Activated gamma-delta T cell (primary cell): ENCODE results near the gene COX8C.
"Not testable (repeated sequence)": the region's sequence is repeated elsewhere in the genome, so short reads cannot be mapped to it uniquely, and the experiment has no call there.

Experiments used
- DNase-seq: peaks from one replicate; lab custom pipeline; 2025; lab: John Stamatoyannopoulos, UW

Gene COX8C

GRCh38 chr14:93320489-93320888 lies 26.5 kb upstream of the COX8C start:
- no peak for DNase-seq

DNA sequence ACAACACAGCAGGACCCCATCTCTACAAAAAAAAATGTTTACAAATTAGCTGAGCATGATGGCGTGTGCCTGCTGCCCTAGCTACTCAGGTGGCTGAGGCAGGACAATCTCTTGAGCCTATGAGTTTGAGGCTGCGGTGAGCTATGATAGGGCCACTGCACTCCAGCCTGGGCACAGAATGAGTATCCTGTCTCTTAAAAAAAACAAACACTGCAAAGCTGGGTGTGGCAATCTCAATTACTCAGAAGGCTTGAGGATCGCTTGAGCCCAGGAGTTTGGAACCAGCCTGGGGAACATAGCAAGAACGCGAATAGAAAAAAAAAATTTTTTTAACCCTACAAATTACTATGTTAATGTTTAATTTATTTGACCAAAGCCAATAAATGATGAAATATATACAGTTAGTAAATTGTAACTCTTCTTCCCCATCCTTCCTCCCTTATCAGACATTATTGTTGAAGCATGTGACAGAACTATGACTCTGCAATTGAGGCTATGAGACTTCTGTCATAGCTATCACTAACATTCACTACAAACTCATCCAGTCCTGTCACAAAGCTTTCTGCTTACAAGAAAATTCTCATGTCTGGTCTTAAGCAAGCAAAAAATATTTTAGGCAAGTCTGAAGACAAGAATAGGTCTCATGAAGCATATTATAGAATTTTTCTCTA lies 23.9 kb upstream of the COX8C start:
- DNase-seq = no peak

DNA sequence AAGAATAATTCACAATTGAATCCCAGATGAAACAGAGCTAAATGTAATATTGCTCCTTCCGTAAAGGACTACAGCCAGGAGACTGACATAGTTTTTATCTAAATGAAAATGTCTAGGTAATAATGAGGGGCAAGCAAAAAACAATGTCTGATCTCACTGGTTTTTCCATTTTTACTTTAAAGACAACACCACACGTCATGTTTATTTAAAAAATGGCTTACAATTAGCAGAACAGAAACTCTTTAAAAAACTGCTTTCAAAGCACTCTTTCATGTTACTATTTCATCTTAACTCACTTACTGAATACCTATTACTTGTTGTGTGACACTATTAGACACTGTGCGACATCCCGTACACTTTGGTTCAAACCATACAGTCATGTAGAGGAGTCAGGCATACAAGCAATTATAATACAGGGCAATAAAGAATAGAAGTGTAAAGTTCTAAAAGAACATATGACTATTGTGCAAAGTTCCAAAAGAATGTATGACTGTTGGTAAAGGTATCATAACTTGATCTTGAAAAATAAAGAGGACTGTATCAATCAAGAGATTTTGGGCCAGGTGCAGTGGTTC lies 23.3 kb upstream of the COX8C start:
- DNase-seq = no peak

- no peak for DNase-seq
Observed at GRCh38 chr14:93326196-93326595, 20.8 kb upstream of the COX8C start.

DNA sequence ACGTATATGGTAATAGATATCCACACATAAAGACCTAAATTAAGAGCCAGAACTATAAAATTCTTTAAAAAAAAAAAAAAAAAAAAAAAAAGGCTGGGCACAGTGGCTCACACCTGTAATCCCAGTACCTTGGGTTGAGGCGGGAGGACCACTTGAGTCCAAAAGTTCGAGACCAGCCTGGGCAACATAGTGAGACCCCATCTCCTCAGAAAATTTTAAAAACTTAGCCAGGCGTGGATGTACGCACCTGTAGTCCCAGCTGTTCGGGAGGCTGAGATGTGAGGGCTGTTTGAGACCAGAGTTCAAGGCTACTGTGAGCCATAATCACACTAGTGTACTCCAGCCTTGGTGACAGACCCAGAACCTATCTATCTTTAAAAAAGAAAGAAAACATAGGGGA lies 18.4 kb upstream of the COX8C start:
- DNase-seq = no peak

DNA sequence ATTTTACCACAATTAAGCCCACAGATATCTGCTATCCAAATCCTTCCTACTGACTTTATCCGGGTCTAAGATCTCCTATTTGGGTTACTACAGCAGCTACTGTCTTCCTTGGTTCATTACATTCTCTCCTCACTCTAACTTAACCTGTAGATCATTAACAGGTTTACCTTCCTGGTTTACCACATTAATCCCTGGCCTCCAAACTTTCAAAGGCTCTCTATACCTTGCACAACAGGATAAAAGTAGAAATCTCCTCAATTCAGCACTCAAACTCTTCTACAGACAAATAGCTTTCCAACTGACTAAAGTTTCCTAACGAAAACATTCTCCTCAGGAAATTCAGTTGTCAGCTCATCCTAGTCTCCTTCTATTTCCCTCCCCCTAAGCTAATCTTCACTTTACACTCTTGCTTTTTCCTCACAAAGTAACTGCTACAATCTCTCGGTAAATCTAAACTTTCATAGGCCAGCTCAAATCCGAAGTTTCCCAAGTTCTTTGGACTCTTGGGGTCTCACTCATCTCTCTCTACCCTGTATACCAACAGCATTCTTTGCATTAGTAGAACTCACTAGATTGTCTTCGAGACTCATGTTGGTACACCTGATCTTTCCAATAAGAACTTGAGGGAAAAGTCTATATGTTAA lies 16.9 kb upstream of the COX8C start:
- DNase-seq = no peak

DNA sequence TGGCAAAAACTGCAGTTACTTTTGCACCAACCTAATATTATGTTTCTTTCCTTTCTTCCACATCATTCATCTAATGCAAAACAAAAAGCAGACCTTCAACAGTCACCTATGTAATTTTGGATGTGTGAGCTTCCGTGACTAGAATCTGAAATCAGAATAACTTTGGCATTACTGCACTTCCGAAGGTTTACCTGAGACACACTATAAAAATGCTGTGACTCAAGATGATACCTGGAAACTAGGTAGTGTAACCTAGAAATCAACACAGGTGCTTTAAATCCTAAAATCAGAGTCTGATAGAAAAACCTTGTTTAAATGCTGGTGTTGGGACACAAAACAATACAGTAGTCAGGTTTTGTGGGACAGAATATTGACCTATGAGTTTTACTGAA lies 16.4 kb upstream of the COX8C start:
- DNase-seq = no peak

DNA sequence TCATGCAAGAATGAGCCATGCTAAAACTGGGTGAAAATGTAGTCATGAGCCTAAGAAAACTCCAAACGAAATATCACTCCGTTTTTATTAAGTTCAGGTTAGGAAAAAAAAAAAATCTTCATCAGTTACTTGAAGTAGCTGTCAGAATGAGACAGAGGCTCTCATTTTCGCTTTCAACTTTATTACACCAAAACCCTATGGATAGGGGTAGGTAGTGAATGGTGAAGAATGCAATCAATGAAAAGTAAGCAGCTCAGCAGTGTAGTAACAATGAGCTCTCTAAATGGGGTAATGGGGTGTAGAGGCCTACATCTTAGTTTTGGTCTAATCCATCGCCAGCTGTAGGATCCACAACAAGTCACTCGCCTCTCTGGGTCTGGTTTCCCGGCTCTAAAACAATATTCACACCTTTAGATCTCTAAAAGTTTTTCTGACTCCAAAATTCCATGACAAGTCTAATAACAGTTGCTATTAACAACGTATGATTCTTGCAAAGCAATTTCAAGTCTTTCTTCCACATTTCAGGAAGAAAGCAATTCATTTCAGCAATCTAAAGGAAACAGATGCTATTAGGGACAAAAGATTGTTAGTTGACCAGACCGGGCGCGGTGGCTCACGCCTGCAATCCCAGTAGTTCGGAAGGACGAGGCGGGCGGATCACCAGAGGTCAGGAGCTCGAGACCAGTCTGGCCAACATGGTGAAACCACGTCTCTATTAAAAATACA lies 15.8 kb upstream of the COX8C start:
- DNase-seq = no peak

DNA sequence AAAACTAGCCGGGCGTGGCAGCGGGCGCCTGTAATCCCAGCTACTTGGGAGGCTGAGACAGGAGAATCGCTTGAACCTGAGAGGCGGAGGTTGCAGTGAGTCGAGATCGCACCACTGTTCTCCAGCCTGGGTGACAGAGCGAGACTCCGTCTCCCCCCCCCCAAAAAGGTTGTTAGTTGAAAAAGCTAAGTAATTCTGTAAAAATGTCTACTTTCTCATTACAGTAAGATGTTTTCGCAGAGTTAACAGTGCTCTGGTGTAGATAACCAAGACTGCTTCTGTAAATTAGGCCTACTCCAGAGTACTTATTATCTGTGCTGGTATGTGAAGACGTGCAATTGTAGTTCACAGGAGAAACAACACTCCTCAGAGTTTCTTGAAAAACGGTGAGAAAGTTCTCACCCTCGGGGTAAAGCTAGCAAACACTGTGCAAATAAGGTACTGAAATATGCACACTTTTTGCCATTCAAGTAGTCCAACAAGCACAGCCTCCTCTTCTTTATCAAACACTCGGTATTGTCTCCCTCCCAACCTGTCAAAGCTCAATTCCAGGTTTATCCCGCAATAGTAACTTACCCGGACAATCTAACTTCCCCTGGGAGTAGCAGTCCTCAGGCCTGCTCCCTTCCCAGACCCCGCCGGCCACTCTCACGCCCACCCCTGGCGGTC lies 15.1 kb upstream of the COX8C start:
- DNase-seq = no peak

- DNase-seq = no peak
Observed at GRCh38 chr14:93332397-93332852, 14.6 kb upstream of the COX8C start.

GRCh38 chr14:93332853-93333630 lies 13.9 kb upstream of the COX8C start, which contains the start of gene BTBD7:
Gene BTBD7, minus strand, starts transcription at chr14:93333036. Its CDS starts 36,985 bp downstream, at chr14:93296051.
- peak; percentile 93 for DNase-seq

GRCh38 chr14:93333631-93334103 lies 13.3 kb upstream of the COX8C start:
- no peak for DNase-seq

DNA sequence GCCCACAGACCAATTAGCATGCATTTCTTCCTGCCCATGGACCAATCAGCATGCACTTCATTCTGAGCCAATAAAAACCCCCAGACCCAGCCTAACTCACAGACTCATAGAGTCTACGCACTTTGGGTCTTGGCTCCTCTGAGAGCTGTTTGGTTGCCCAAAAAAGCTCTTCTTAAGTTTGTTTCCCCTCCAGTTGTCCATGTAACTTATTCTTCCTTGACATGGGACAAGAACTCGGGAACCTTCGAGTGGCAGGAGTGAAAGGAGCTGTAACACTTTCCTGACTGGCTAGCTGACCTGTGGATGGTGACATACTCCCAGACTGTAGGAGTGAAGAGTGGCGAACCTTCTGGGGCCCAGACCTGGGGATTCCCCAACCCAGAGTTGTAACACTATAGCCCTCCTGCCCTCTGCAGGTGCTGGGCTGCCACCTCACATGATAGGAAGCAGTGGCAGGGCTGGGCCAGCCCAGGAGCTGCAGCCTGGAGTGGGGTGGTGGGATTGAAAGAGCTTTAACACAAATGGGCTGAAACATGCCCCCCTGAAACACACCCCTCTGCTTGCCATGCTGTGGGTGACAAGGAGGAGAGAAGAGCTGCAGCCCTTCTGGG lies 9.7 kb upstream of the COX8C start:
- DNase-seq = no peak

DNA sequence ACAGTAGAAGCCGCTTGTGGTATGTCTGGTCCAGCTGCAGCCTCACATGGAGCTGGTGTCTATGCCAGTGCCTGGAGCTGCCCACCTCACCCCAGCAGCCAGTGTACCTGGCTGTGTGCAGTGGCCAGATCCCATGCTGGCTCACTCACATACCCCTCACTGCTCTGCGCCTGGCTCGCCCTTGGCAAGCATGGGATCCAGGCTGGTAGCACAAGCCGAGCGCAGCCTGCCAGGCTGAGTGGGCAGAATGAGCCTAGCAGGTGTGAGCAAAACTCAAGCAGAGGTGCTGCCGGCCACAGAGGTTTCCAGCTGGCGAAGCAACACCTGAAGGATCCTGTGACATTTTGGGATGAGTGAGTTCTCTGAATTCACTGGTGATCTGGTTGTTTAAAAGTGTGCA lies 9.1 kb upstream of the COX8C start:
- no peak for DNase-seq

DNA sequence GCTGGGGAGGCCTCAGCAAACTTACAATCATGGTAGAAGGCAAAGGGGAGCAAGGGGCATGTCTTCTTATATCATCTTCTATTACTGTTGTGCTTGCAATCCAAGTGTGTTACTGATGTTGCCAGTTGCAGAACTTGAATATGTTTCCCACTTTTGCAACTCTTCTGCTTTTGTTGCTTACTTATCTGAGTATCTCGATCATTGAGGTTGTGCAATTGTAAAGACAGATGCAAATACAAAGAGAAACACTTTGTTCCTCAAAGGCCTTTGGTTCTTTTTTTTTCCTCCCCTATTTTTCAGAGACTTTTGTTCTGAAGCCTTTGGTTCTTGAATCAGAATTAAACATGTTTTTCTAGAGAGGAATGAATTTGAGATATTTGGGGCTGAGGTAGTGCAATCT lies 3.7 kb upstream of the COX8C start:
- no peak for DNase-seq

DNA sequence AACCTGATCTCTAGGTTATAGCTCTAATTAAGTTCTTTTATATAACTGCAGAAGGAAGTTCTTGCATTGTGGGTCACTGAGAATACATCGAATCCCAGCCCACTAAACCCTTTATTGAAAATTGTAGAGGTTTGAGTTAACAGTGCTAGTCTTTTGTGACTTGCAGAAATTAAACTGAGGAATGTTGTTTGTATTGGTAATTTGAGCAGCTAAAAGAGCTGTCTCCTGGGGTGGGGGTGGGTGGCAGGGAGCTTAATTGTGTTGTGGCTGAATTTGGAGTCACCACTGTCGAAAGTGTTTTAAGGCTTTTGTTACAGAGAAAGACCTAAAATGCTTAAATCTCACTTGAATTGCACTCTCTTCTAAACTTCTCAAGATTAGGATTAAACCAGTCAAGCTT lies 3.2 kb upstream of the COX8C start:
- DNase-seq = no peak

- DNase-seq = no peak
Observed at GRCh38 chr14:93347850-93348249, 868 bp downstream of the COX8C start.

DNA sequence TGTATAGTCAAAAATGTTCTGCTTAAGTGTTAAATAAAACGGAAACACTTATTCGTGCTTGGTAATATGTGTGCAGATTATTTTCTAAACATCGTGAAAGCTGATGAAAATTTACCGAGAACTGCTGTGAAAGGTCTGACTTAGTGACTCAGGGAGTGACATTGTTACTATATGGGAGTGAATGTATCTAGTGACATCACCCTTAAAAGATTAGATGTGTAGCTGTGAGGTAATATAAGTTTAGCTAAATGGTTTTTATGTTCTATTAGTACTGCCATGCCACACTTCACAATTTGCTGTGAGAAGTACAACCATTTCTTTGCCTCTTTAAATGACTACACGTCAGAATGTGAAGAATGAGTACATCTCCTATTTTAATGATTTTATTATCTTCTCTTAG lies 1.3 kb downstream of the COX8C start:
- no peak for DNase-seq

- DNase-seq = not testable (repeated sequence)
Observed at GRCh38 chr14:93354873-93355272, 7.9 kb downstream of the COX8C start.

DNA sequence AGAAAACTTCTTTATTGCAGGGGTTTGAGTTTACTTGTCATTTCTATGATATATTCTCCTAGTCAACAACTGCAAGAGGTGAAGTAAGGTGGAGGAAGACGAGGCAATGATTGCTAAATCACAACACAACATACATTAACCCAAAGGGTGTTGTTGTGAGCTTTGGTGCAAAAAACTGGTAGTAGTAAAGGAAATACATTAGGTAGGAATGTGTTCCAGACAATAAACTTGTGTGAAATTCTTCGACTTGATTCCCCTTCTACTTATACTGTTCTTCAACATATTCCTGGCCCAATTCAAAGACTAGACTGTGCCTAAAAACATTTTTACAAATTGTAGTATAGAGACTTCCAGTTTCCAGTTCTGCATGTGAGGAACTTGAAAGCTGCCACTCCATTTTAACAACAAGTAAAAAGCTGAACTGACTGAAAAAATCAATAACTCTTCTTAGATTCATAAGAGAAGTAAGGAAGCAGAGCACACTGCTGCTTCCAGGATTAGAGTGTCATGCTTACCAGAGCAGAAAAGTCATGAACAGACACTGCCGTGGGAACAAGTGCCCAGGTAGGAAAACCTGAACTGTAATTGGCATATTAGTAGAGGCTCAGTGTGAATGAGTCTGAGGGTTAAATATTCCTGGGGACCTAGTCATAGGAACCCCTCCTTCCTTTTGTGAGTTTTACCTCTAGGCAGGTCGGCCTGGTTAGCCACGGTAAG lies 22.2 kb downstream of the COX8C start:
- DNase-seq = no peak
